K562 (cell line): ENCODE results near the gene ADAP1. TPM values are rescaled to one million over a fixed set of nuclear protein-coding genes. Genes with fewer than 3 reads are reported as not detected.

Experiments
- ATAC-seq: fragments of 200-7000 bp; cut with Tn5 transposase; 3 replicates; pipeline ENCODE4 v1.9.1; 2020; ENCODE audit warnings: moderate library complexity
- BruUV-seq: library from RNA; stranded (reverse); fragments of 400-500 nt; replicated peaks from 2 replicates; lab custom pipeline; 2021; lab: Mats Ljungman, UMichigan
- CTCF ChIA-PET: fragments of 300-600 bp; formaldehyde crosslinking; extraction: SDS; loops from one replicate; lab custom pipeline; 2021; ENCODE audit warnings: low intra/inter-chr PET ratio; lab: Yijun Ruan, JAX
- POLR2A ChIA-PET: fragments of 300-600, 350-650 bp; sonication (Branson Sonifier 250); formaldehyde crosslinking; extraction: SDS; loops from one replicate; lab custom pipeline; 2021; ENCODE audit warnings: antibody characterized with exemption, inconsistent platforms; lab: Yijun Ruan, JAX
- DNase-seq, 4 experiments: peaks; one replicate each; pipeline versions ENCODE4 v3.0.0 to v3.0.0-alpha.2; 2011 to 2018; ENCODE audit warnings: low spot score in 3 of 4, mixed read lengths in 3 of 4; ENCODE audit errors: extremely low read depth in 1 of 4
- FAIRE-seq: peaks from 2 replicates; lab custom pipeline; 2011; peaks lifted over from hg19 to GRCh38; lab: Jason Lieb, UNC
- H2AFZ ChIP-seq: 2 replicates; pipeline ENCODE4 v1.6.0; 2011; ENCODE audit warnings: low read depth, low read length, control low read depth, inconsistent platforms
- H3K27ac ChIP-seq: fragments of 200-600 bp; 3 replicates; pipeline ENCODE4 v1.8.0; 2011; ENCODE audit warnings: low read depth, mild to moderate bottlenecking, control low read depth, inconsistent platforms, low read length, moderate library complexity, mixed read lengths; ENCODE audit errors: extremely low read depth
- H3K27me3 ChIP-seq, 2 experiments: fragments of 300-600 bp in 1 of 2; 2 replicates in 1 of 2; 3 replicates in 1 of 2; pipeline versions ENCODE4 v1.6.0 to v1.8.0; 2011; ENCODE audit warnings: inconsistent platforms in 2 of 2, low read length in 2 of 2, mild to moderate bottlenecking in 1 of 2, mixed read lengths in 1 of 2, moderate library complexity in 1 of 2; ENCODE audit not compliant: control insufficient read depth in 2 of 2, insufficient read depth in 2 of 2
- H3K36me3 ChIP-seq: fragments of 300-600 bp; 3 replicates; pipeline ENCODE4 v1.8.0; 2011; ENCODE audit warnings: mild to moderate bottlenecking, low read length, inconsistent platforms; ENCODE audit not compliant: control insufficient read depth, insufficient read depth
- H3K4me1 ChIP-seq, 2 experiments: fragments of 200-600 bp in 1 of 2; replicated peaks in 1 of 2; 2 replicates in 1 of 2; 3 replicates in 1 of 2; pipeline versions ENCODE4 v1.5.1 to v1.8.0; 2011; ENCODE audit warnings: inconsistent platforms in 2 of 2, low read length in 2 of 2, mild to moderate bottlenecking in 1 of 2, mixed read lengths in 1 of 2, moderate library complexity in 1 of 2; ENCODE audit not compliant: control insufficient read depth in 2 of 2, insufficient read depth in 2 of 2
- H3K4me2 ChIP-seq: 2 replicates; pipeline ENCODE4 v1.6.1; 2011; ENCODE audit warnings: low read length, control low read depth, inconsistent platforms, mixed read lengths; ENCODE audit not compliant: insufficient read depth
- H3K4me3 ChIP-seq: fragments of 200-600 bp; sonication (generic), shearing (Covaris generic); 2 replicates; pipeline ENCODE4 v1.5.1; 2016; ENCODE audit warnings: control low read depth, inconsistent platforms
- H3K79me2 ChIP-seq: fragments of 200-600 bp; 3 replicates; pipeline ENCODE4 v1.8.0; 2011; ENCODE audit warnings: low read length, inconsistent platforms; ENCODE audit not compliant: control insufficient read depth, insufficient read depth
- H3K9ac ChIP-seq, 2 experiments: 2 replicates each; pipeline versions ENCODE4 v1.6.0 to v1.6.1; 2011; ENCODE audit warnings: low read depth in 2 of 2, low read length in 2 of 2, control low read depth in 1 of 2, inconsistent platforms in 1 of 2, mild to moderate bottlenecking in 1 of 2, mixed read lengths in 1 of 2; ENCODE audit not compliant: insufficient read depth in 1 of 2
- H3K9me1 ChIP-seq: one replicate; pipeline ENCODE4 v1.6.0; 2011; ENCODE audit warnings: inconsistent platforms, mild to moderate bottlenecking, low read length, moderate library complexity; ENCODE audit not compliant: control insufficient read depth, insufficient read depth
- H3K9me3 ChIP-seq: replicated peaks from 2 replicates; pipeline ENCODE4 v1.5.1; 2011; ENCODE audit warnings: low read depth, low read length, inconsistent platforms; ENCODE audit not compliant: control insufficient read depth, insufficient read depth
- H4K20me1 ChIP-seq: replicated peaks from 2 replicates; pipeline ENCODE4 v1.6.1; 2011; ENCODE audit warnings: low read length, inconsistent platforms, mixed read lengths; ENCODE audit not compliant: control insufficient read depth, insufficient read depth
- BMI1 ChIP-seq: fragments of 150-350 bp; IDR thresholded peaks from 2 replicates; pipeline ENCODE4 v1.6.1; 2014; ENCODE audit warnings: low read length
- BRD4 ChIP-seq: fragments of 200-600 bp; sonication (generic); IDR thresholded peaks from 2 replicates; pipeline ENCODE4 v1.6.1; 2017; ENCODE audit warnings: inconsistent platforms
- CBFA2T3 ChIP-seq: fragments of 450-650 bp; IDR thresholded peaks from 2 replicates; pipeline ENCODE4 v1.6.1; 2017
- CSDE1 ChIP-seq, 2 experiments: fragments of 450-650 bp; IDR thresholded peaks; 2 replicates each; pipeline ENCODE4 v1.6.1; 2016; ENCODE audit warnings: mild to moderate bottlenecking in 1 of 2
- FOXK2 ChIP-seq, 2 experiments: fragments of 450-650 bp; IDR thresholded peaks in 1 of 2; conservative IDR thresholded peaks in 1 of 2; 2 replicates each; pipeline ENCODE4 v1.6.1; 2016; ENCODE audit warnings: low read depth in 2 of 2, mild to moderate bottlenecking in 1 of 2
- NKRF ChIP-seq: fragments of 450-650 bp; IDR thresholded peaks from 2 replicates; pipeline ENCODE4 v1.6.1; 2016; ENCODE audit warnings: borderline replicate concordance
- PHB2 ChIP-seq: fragments of 450-650 bp; IDR thresholded peaks from 2 replicates; pipeline ENCODE4 v1.6.1; 2017; ENCODE audit warnings: low read depth
- SMARCC2 ChIP-seq: fragments of 450-650 bp; IDR thresholded peaks from 2 replicates; pipeline ENCODE4 v1.6.1; 2017; ENCODE audit warnings: antibody characterized with exemption, moderate library complexity, mild to moderate bottlenecking, low read depth
- SREBF1 ChIP-seq: fragments of 150-350 bp; IDR thresholded peaks from 2 replicates; pipeline ENCODE4 v1.6.1; 2014; ENCODE audit warnings: antibody characterized with exemption, low read depth, low read length, borderline replicate concordance
- TAF1 ChIP-seq: IDR thresholded peaks from 2 replicates; pipeline ENCODE4 v1.6.1; 2011; ENCODE audit warnings: mild to moderate bottlenecking, low read length, moderate library complexity; ENCODE audit not compliant: insufficient read depth, control insufficient read depth, severe bottlenecking; ENCODE audit errors: extremely low read depth
- TAL1 ChIP-seq: fragments of 450-650 bp; IDR thresholded peaks from 2 replicates; pipeline ENCODE4 v1.6.1; 2016; ENCODE audit warnings: mild to moderate bottlenecking
- TBP ChIP-seq: optimal IDR thresholded peaks from 2 replicates; pipeline ENCODE3; 2011; ENCODE audit warnings: low read depth, low read length, improper control_type of control experiment
- TCF3 ChIP-seq: sonication (generic); formaldehyde crosslinking; IDR thresholded peaks from 2 replicates; pipeline ENCODE4 v1.4.0; 2020; ENCODE audit warnings: mild to moderate bottlenecking, missing genetic modification reagents
- THAP7 ChIP-seq: fragments of 250-450 bp; sonication (Bioruptor Pico); IDR thresholded peaks from 2 replicates; pipeline ENCODE4 v1.5.0; 2021
- USF2 ChIP-seq: sonication (generic); formaldehyde crosslinking; IDR thresholded peaks from 2 replicates; pipeline ENCODE4 v1.5.0; 2020; ENCODE audit warnings: missing genetic modification reagents
- ZNF124 ChIP-seq: sonication (generic); formaldehyde crosslinking; IDR thresholded peaks from 2 replicates; pipeline ENCODE4 v1.8.1; 2022; ENCODE audit warnings: missing genetic modification reagents
- ZNF280B ChIP-seq: fragments of 250-450 bp; sonication (Bioruptor Pico); IDR thresholded peaks from 2 replicates; pipeline ENCODE4 v1.5.1; 2021; ENCODE audit warnings: mild to moderate bottlenecking
- WGBS: fragments of 100-300 bp; shearing (Covaris generic); methylation state at CpG from one replicate; pipeline ENCODE4 v1.1.6; 2016; ENCODE audit warnings: low coverage, mixed read lengths; ENCODE audit not compliant: insufficient coverage; ENCODE audit errors: missing lambda C conversion rate; 5-methylcytosine and 5-hydroxymethylcytosine counted together
- in situ Hi-C: fragments of 300-500 bp; cut with MboI; formaldehyde crosslinking; loops from 4 replicates; pipeline ENCODE4 v1.15.0; 2018; ENCODE audit warnings: inconsistent platforms, mixed read lengths
- intact Hi-C: fragments of 100-400 bp; cut with micrococcal nuclease; formaldehyde crosslinking; loops from 2 replicates; pipeline ENCODE4 v1.14.2; 2022
- polyA plus RNA-seq, 8 experiments: library from polyadenylated mRNA; depleted of rRNA in 4 of 8; stranded (reverse) in 5 of 8; unstranded in 3 of 8; fragments of >200 nt; fragmentation: Nextera tagmentation in 2 of 8; fragmentation: Illumina TruSeq in 1 of 8; extraction: Ambion mirVana in 2 of 8; extraction: Trizol in 1 of 8; gene quantifications; 2 replicates each; pipeline versions ENCODE4 v1.2.1 to v1.2.3, GENCODE V29; 2011 to 2014; ENCODE audit warnings: inconsistent platforms in 1 of 8, missing spikeins in 1 of 8
- total RNA-seq, 7 experiments: library from RNA; depleted of rRNA in 6 of 7; stranded (reverse); fragments of >200 nt in 6 of 7; fragmentation: Illumina TruSeq in 2 of 7; extraction: Trizol in 2 of 7; gene quantifications; 2 replicates each; pipeline versions ENCODE4 v1.2.1 to v1.2.3, GENCODE V29; 2011 to 2021; ENCODE audit warnings: low replicate concordance in 1 of 7

The ADAP1 gene
- total and polyA plus RNA-seq, 9 of the 15 experiments (the other 6 are each of a cell fraction or from before 2014, with no cell fraction given): 0.27 to 1.4 (median 0.52) TPM; not detected in 3

- H3K36me3 ChIP-seq: peaks cover 60% of the 10 kb centered on the region
- ATAC-seq (peak; percentile 44), DNase-seq (peak; percentile 84 to 92 (median 86)), FAIRE-seq (no peak)
- peaks cover 29% of the 10 kb centered on the region for H4K20me1 ChIP-seq
- peaks cover 34 to 37% of the 10 kb centered on the region in 2 experiments for H3K4me1 ChIP-seq
- intact Hi-C loops (no loop called here), in situ Hi-C loops (no loop called here)
- H3K9me1 ChIP-seq: no peaks in the 10 kb centered on the region
- peak overlapping the region; percentile 94 for H3K4me2 ChIP-seq
- H3K9me3 ChIP-seq: no peaks in the 10 kb centered on the region; the same call in 1 of the 2 replicates
- H3K27ac ChIP-seq: peak overlapping the region; percentile 93
- no peak overlapping the region for H2AFZ ChIP-seq
- WGBS: 0% methylated on average over 18 of the region's 47 CpGs
- H3K4me3 ChIP-seq: peak overlapping the region; percentile 92
- H3K9ac ChIP-seq: peak overlapping the region; percentile 88 to 97
- peaks cover 66% of the 10 kb centered on the region for H3K79me2 ChIP-seq
- CTCF ChIA-PET: interaction anchor here (0.6 kb wide), 1 partner anchor 549 kb away, joined by 3 read pairs; no protein-coding TSS in a partner anchor
- POLR2A ChIA-PET: interaction anchor here (1.0 kb wide), 3 partner anchors 18 to 61 kb away, joined by 3 to 5 read pairs (median 3); no protein-coding TSS in a partner anchor
- no peaks in the 10 kb centered on the region for H3K27me3 ChIP-seq
- BruUV-seq: no TSS peak
- TF ChIP-seq BRD4 (no peak), BMI1 (no peak), FOXK2 (conservative IDR thresholded peaks at IDR 0.05 in 1 of 2, IDR thresholded peaks at IDR 0.05 in 1 of 2; ENCODE audit: low read depth in 2 of 2) (no peak), TBP (peak; percentile 33), PHB2 (no peak), NKRF (0 out of 2 replicates have a peak, but pooled peaks have one; percentile 42), CSDE1 (IDR thresholded peaks at IDR 0.05) (no peak), TAF1 (peak; percentile 13), CBFA2T3 (peak; percentile 82), ZNF124 (CRISPR knock-in tag) (no peak), TCF3 (peak; percentile 38), SREBF1 (no peak), SMARCC2 (no peak), ZNF280B (CRISPR knock-in tag) (no peak), THAP7 (CRISPR knock-in tag) (no peak), USF2 (no peak), TAL1 (peak; percentile 62)
Measured at GRCh38 chr7:877312-878232, 76.9 kb downstream of the ADAP1 start.
